Measurements from ENCODE around the gene MDM4. TPM values are rescaled to one million over a fixed set of nuclear protein-coding genes. Genes with fewer than 3 reads are reported as not detected.

MDM4 gene
- total and polyA plus RNA-seq, 2 donors (not counting 1 experiment from before 2014, with no cell fraction given), result 46.6 to 374 TPM

- Histone ChIP-seq H4K20me1 (ENCODE audit: control insufficient read depth, insufficient read depth, low read length, poor library complexity, severe bottlenecking) (no peaks in the 10 kb centered on the region), H3K9me3 (ENCODE audit: control extremely low read depth in 1 of 3, control insufficient read depth in 2 of 3, insufficient read depth in 1 of 3, low read length in 2 of 3) (no peaks in the 10 kb centered on the region), H2AFZ (ENCODE audit: insufficient read depth, low read depth, low read length, poor library complexity, severe bottlenecking) (no peak overlapping the region), H3K4me1 (ENCODE audit: control insufficient read depth in 2 of 2, insufficient read depth in 2 of 2, low read length in 2 of 2) (peaks cover 11 to 14% of the 10 kb centered on the region in 2 donors), H3K4me3 (ENCODE audit: control extremely low read depth in 1 of 5, extremely low read depth in 1 of 5, insufficient read depth in 1 of 5, low read depth in 2 of 5, low read length in 4 of 5) (no peak overlapping the region), H3K4me2 (replicated peaks; ENCODE audit: low read depth, low read length, poor library complexity, severe bottlenecking) (no peak overlapping the region), H3K79me2 (ENCODE audit: control insufficient read depth, insufficient read depth, low read length) (no peaks in the 10 kb centered on the region), H3K27me3 (replicated peaks in 1 of 4; ENCODE audit: control extremely low read depth in 1 of 4, control insufficient read depth in 3 of 4, insufficient read depth in 4 of 4, low read length in 3 of 4) (no peaks in the 10 kb centered on the region), H3K36me3 (replicated peaks in 1 of 2; ENCODE audit: control extremely low read depth in 1 of 2, control insufficient read depth in 1 of 2, extremely low read depth in 1 of 2, insufficient read depth in 2 of 2, low read length in 1 of 2) (peaks cover 7 to 37% of the 10 kb centered on the region in 2 experiments), H3K9ac (ENCODE audit: low read length) (no peak overlapping the region), H3K27ac (ENCODE audit: low read length in 2 of 2) (no peak overlapping the region)
- peak overlapping the region; percentile 1 for H3K27ac Mint-ChIP-seq
- ChIA-PET POLR2A (no interaction called here), CTCF (interaction anchor here (1.4 to 3.3 kb wide), 4 partner anchors 9 to 233 kb away, joined by 4 to 15 read pairs (median 6); no protein-coding TSS in a partner anchor)
- H3K27me3 Mint-ChIP-seq, result no peaks in the 10 kb centered on the region
- 71% methylated on average over 4 of the region's 8 CpGs for WGBS (ENCODE audit: insufficient coverage)
- TF ChIP-seq CTCF (IDR thresholded peaks at IDR 0.05) (no peak), EZH2 (IDR thresholded peaks at IDR 0.05; ENCODE audit: borderline replicate concordance, insufficient read depth, low read depth, low read length, poor library complexity, severe bottlenecking) (no peak)
- no peak for ATAC-seq (ENCODE audit: low read depth)
- intact Hi-C loops (cut with micrococcal nuclease), result no loop called here
- no peak for DNase-seq
- no peaks in the 10 kb centered on the region for H3K9me3 Mint-ChIP-seq (ENCODE audit: insufficient read depth)
- H3K4me1 Mint-ChIP-seq, result peaks cover 18% of the 10 kb centered on the region
- no peak overlapping the region for H3K4me3 Mint-ChIP-seq
These were observed 58.0 kb downstream of the MDM4 start for GRCh38 chr1:204574016-204574864.

- H3K9ac ChIP-seq (ENCODE audit: low read length), result no peak overlapping the region
- WGBS (ENCODE audit: insufficient coverage), result 92% methylated on average over 3 of the region's 3 CpGs
- Mint-ChIP-seq H3K4me3 (no peak overlapping the region), H3K27me3 (no peaks in the 10 kb centered on the region), H3K9me3 (ENCODE audit: insufficient read depth) (no peaks in the 10 kb centered on the region), H3K4me1 (peaks cover 23% of the 10 kb centered on the region), H3K27ac (peak overlapping the region; percentile 1)
- no peak overlapping the region for H3K4me2 ChIP-seq (replicated peaks; ENCODE audit: low read depth, low read length, poor library complexity, severe bottlenecking)
- ChIA-PET POLR2A (no interaction called here), CTCF (interaction anchor here (1.4 to 2.0 kb wide), 3 partner anchors 9 to 217 kb away, joined by 4 to 7 read pairs (median 5); no protein-coding TSS in a partner anchor)
- H3K9me3 ChIP-seq (ENCODE audit: control extremely low read depth in 1 of 3, control insufficient read depth in 2 of 3, insufficient read depth in 1 of 3, low read length in 2 of 3), result no peaks in the 10 kb centered on the region
- H3K27me3 ChIP-seq (replicated peaks in 1 of 4; ENCODE audit: control extremely low read depth in 1 of 4, control insufficient read depth in 3 of 4, insufficient read depth in 4 of 4, low read length in 3 of 4), result no peaks in the 10 kb centered on the region
- H2AFZ ChIP-seq (ENCODE audit: insufficient read depth, low read depth, low read length, poor library complexity, severe bottlenecking), result no peak overlapping the region
- intact Hi-C loops (cut with micrococcal nuclease), result no loop called here
- H3K4me3 ChIP-seq (ENCODE audit: control extremely low read depth in 1 of 5, extremely low read depth in 1 of 5, insufficient read depth in 1 of 5, low read depth in 2 of 5, low read length in 4 of 5), result no peak overlapping the region
- peaks cover 7 to 35% of the 10 kb centered on the region in 2 experiments for H3K36me3 ChIP-seq (replicated peaks in 1 of 2; ENCODE audit: control extremely low read depth in 1 of 2, control insufficient read depth in 1 of 2, extremely low read depth in 1 of 2, insufficient read depth in 2 of 2, low read length in 1 of 2)
- no peak for DNase-seq
- H3K27ac ChIP-seq (ENCODE audit: low read length in 2 of 2), result no peak overlapping the region
- no peaks in the 10 kb centered on the region for H3K79me2 ChIP-seq (ENCODE audit: control insufficient read depth, insufficient read depth, low read length)
- no peak for ATAC-seq (ENCODE audit: low read depth)
- peaks cover 17 to 20% of the 10 kb centered on the region in 2 donors for H3K4me1 ChIP-seq (ENCODE audit: control insufficient read depth in 2 of 2, insufficient read depth in 2 of 2, low read length in 2 of 2)
- no peaks in the 10 kb centered on the region for H4K20me1 ChIP-seq (ENCODE audit: control insufficient read depth, insufficient read depth, low read length, poor library complexity, severe bottlenecking)
- no peak for TF ChIP-seq CTCF (IDR thresholded peaks at IDR 0.05)
- no peak for TF ChIP-seq EZH2 (IDR thresholded peaks at IDR 0.05; ENCODE audit: borderline replicate concordance, insufficient read depth, low read depth, low read length, poor library complexity, severe bottlenecking)
These were observed 58.6 kb downstream of the MDM4 start for GRCh38 chr1:204574865-204575163.
